D341Med (cell line): ENCODE data around the gene SCN5A.
A peak's percentile ranks its signal among the peaks of the same experiment; 100 is the strongest.

Experiments used
- DNase-seq: peaks from one replicate; pipeline ENCODE4 v3.0.0; 2012; ENCODE audit warnings: low spot score

Gene SCN5A

GRCh38 chr3:38560996-38561717 is 88.3 kb downstream of the SCN5A start:
- DNase-seq: no peak

- no peak for DNase-seq
These were observed 89.2 kb downstream of the SCN5A start for GRCh38 chr3:38560284-38560683.

DNA sequence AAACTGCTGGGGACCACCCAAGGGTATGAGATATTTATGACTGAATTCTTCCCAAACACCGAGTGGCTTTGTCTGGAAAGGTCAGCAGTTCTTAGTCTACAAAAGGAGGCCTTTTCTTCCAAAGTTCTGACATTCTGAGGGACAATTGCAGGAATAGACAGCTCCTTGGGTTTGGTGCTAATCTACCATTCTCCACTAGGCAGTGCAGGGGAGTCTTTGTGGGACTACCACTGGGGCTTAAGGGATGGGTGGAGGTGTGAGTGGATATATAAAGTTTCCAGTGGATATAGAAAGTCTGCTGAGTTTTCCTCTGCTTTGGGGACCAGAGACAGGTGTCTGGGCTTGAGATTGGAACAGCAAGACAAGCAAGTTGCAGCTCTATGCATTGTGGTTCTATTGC is 90.6 kb downstream of the SCN5A start:
- no peak for DNase-seq

DNA sequence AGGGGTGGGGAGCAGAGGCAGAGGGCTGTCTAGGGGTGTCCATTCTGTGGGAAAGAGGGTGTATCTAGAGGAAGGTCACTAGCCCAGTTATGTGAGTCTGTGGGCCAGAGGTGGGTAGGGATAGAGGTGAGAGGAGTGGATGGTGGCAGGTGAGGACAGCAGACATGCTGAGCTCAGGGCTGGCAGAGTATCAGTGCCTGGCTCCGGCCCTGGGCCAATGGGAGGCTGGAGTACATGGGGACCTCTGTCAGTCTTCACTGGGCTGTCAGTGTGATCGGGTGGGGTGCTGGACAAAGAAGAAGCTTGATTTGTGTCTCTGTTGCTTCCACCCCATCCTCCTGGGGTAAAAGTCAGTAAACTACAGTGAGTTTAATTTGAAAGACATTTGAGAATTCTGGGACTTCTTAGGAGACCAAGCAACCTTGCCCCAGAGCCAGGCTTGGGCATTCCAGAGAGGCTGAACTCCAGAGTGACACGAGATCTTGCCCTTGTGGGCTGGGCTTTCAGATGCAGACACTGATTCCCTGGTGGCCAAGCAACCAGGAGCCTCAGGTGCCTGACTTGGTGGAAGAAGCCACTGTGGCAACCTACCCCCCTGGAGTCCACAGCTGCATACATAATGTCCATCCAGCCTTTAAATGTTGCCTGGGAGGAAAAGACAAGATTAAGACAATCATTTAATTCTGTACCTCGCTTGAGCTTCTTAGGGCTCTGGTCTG is 92.7 kb downstream of the SCN5A start:
- DNase-seq: no peak

DNA sequence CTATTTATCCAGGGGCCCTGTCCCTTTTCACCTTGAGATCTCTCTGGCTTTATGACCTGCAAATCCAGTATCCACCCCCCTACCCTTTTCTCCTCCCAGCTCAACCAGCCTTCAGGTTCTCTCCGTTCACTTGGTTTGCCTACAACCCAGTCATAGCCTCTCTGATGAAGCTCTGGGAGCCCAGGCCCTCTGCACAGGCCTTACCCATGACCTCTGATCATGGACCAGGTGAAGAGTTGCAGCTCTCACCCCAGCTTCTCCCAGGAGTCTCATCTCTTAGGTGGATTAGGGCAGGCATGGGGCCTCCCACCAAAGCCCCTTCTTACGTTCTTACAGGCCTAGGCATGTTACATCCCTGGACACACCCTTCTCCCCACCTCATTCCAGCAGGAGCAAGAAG is 93.6 kb downstream of the SCN5A start:
- DNase-seq: no peak

DNA sequence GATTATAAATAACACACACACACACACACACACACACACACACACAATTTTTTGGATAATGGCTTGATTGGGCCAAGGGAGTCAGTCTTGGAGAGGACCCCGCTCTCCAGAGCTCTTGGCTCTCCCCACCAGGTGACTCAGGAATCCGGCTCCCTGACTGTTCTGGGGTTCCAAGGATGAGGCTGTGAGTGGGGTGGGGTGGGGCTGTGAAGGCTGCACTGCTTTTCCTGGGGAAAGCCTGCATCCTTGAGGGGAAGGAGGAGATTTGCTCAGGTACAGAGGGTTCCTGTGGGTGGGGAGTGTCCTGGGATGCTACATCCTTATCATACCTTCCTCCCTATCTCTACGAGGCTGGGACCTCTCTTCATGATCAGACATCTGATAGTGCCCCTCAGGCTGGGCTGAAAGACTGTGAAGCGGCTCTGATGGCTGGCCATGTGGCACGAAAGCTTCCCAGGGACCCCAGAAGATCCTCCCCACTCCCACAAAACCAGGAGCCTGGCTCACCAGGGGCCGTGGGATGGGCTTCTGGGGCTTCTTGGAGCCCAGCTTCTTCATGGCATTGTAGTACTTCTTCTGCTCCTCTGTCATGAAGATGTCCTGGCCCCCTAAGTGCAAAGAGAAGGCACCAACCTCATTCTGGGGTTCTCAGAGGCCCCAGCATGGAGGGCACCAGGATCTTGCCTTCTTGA is 94.2 kb downstream of the SCN5A start:
- no peak for DNase-seq

DNA sequence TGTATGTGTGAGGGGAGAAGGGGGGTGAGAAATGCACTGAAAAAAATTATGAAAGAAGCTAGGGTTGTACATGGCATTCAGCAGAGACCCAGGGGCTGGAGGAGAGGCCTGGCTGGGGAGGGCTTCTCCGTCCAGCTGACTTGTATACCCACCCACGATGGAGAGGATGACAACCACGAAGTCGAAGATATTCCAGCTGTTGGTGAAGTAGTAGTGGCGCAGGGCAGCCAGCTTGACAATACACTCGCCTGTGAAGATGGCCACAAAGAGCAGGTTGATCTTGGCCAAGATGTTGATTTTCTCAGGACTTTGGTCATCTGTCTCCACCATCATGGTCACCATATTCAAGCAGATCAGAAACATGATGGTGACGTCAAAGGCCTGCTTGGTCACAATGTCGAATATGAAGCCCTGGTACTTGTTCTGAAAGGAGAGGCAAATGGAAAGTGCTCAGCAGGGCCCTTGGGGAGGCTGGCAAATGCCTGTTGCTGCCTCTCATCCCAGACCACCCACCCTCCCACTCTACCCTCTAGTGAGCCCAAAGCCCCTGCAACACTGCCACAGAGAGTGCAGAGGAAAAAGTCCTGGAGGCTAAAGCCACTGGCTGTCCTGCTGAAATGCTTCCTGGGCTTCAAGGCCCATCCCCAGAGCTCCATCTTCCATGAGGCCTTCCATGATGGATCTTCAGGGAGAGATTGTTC is 95.2 kb downstream of the SCN5A start:
- DNase-seq: no peak

DNA sequence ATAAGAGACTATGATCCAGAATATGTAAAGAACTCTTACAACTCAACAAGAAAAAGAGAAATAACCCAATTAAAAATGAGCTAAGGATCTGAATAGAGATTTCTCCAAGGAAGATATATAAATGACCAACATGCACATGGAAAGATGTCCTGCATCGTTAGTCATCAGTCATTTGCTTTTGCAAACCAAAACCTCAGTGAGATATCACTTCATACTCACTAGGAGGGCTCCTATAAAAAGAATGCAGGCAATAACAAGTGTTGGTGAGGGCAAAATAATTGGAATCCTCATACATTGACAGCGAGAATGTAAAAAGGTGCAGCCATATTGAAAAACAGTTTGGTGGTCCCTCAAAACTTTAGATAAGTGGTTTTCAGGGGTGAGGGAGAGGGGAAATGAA is 96.4 kb downstream of the SCN5A start:
- DNase-seq: no peak

- no peak for DNase-seq
These were observed 97.1 kb downstream of the SCN5A start for GRCh38 chr3:38552364-38552763.

DNA sequence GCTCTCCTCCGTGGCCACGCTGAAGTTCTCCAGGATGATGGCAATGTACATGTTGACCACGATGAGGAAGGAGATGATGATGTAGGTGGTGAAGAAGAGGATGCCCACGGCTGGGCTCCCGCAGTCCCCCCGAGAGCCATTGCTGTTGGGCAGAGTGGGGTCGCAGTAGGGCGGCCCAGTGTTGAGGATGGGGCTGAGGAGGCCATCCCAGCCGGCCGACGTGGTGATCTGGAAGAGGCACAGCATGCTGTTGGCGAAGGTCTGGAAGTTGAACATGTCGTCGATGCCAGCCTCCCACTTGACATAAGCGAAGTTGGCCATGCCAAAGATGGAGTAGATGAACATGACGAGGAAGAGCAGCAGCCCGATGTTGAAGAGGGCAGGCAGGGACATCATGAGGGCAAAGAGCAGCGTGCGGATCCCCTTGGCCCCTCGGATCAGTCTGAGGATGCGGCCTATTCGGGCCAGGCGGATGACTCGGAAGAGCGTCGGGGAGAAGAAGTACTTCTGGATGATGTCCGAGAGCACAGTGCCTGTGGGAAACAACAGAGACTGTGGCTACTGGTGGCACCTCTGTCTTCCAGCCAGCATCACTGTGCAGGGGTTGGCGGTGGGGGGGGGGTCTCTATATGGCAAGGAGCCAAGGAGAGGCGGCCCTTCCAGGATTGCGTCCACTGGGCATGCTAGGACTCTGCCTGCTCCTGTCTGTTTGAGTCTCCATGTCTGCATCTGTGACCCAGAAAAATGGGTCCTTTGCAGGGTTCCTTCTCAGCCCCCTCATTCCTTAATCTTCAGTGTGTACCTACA is 98.3 kb downstream of the SCN5A start:
- DNase-seq: no peak

GRCh38 chr3:38549957-38550840 is 99.3 kb downstream of the SCN5A start:
- DNase-seq: no peak

DNA sequence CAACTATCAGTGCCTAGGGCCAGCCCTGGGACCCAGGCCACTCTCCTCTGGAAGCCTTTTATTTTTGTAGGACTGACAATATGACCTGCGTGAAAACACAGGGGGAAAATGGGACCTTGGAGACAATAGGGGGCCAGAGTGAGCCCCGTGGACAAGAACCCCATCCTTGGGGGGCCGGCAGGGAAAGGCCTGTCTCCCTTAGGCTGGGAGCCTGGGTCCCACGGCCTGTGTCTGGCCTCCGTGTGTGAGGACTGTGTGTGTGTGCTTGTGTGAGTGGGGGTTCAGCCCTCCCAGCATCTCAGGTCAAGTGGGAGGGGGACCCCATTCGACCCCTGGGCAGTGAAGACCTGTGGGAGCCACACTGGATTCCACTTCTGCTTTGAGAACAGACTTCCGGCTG is 100.0 kb downstream of the SCN5A start:
- DNase-seq: no peak

GRCh38 chr3:38549082-38549481 is 100.4 kb downstream of the SCN5A start:
- no peak for DNase-seq

- peak; percentile 14 for DNase-seq
These were observed 101.1 kb downstream of the SCN5A start for GRCh38 chr3:38548154-38548931.

- no peak for DNase-seq
These were observed 103.5 kb downstream of the SCN5A start for GRCh38 chr3:38545983-38546382.

- no peak for DNase-seq
These were observed 103.9 kb downstream of the SCN5A start for GRCh38 chr3:38545550-38545949.

DNA sequence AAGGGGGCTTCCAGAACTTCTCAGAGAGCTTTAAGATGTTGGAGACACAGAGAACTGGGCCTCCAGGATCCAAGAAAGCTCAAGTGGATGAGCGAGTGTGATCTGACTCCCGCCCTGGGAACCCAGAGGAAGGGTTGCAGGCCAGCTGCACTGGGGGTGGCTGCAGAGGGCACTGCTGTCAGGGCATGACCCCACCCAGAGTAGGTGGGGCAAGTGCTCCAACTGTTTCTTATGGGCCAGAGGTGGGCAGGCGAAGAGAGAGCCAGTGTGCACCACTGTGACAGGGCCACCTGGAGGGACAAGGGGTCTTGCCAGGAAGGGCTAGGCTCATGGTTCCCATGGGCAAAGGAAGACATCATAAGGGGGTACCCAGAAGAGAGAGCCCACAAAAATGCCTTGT is 104.6 kb downstream of the SCN5A start:
- no peak for DNase-seq

- DNase-seq: no peak
These were observed 105.9 kb downstream of the SCN5A start for GRCh38 chr3:38543586-38543985.

DNA sequence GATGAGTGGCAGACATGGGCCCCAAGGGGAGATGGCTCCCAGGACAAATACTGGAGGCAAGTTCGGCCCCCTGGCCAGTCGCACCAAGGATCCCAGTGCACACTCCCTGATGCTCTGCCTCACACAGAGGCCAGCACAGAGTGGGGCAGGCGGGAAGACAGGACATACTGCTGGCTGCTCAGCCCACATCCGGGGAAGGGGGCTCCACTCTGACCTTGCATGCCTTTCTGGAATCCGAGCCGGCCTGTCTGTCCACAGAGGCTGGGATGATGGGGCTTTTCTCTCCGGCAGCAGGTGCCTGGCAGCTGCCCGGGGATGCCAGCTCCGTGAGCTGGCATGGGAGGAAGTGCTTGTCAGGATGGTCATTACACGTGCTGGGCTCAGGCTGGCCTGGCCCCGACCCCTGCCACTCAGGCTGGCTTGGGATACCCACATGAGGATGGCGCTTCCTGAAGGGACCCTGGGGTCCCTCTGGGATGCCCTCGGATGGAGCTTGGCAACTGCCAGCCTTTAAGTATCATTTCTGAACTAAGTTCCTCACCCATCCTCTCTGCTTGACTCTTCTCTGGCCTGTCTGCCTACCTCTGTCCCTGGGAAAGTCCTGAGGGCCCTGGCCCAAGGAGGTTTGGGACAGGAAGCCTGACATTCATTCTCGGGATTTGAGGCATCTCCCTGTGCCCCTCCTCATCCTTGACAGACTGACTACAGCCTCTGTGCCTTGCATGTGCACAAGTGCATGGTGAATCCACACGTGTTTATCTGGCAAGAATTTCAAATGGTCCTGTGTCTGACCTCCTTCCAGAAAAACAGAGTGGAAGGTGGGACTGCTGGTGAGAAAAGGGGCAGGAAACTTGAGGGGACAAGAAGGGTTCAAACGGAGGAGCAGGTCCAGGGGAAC is 106.8 kb downstream of the SCN5A start:
- DNase-seq: no peak
